HepG2 (cell line): Measurements from ENCODE around the gene PTPRM. TPM values are rescaled to one million over a fixed set of nuclear protein-coding genes. Genes with fewer than 3 reads are reported as not detected.

Source experiments
- CEBPB ChIP-seq: IDR thresholded peaks from 2 replicates; pipeline ENCODE4 v1.6.1; 2011; ENCODE audit warnings: low read depth, low read length, improper control_type of control experiment, borderline replicate concordance
- DMAP1 ChIP-seq: IDR thresholded peaks from 2 replicates; pipeline ENCODE4 v1.6.1; 2016
- FOSL2 ChIP-seq: sonication (generic); formaldehyde crosslinking; IDR thresholded peaks from 2 replicates; pipeline ENCODE4 v1.4.0; 2020; ENCODE audit warnings: missing genetic modification reagents
- FOXK1 ChIP-seq: sonication (generic); formaldehyde crosslinking; IDR thresholded peaks from 2 replicates; pipeline ENCODE4 v1.4.0; 2020; ENCODE audit warnings: low read depth, missing genetic modification reagents, borderline replicate concordance
- FOXP4 ChIP-seq: sonication (generic); formaldehyde crosslinking; IDR thresholded peaks from 2 replicates; pipeline ENCODE4 v1.4.0; 2020; ENCODE audit warnings: missing genetic modification reagents
- GABPA ChIP-seq, 2 experiments: IDR thresholded peaks; 2 replicates each; pipeline ENCODE4 v1.6.1; 2011 to 2016; ENCODE audit warnings: low read depth in 2 of 2, low read length in 1 of 2, missing biosample characterization in 1 of 2, missing genetic modification characterization in 1 of 2
- HOMEZ ChIP-seq: IDR thresholded peaks from 2 replicates; pipeline ENCODE4 v1.6.1; 2016; ENCODE audit warnings: low read depth
- ISL2 ChIP-seq: sonication (generic); formaldehyde crosslinking; IDR thresholded peaks from 2 replicates; pipeline ENCODE4 v1.5.0; 2020; ENCODE audit warnings: missing genetic modification reagents
- MAFG ChIP-seq: sonication (generic); formaldehyde crosslinking; IDR thresholded peaks from 2 replicates; pipeline ENCODE4 v1.5.1; 2020; ENCODE audit warnings: mild to moderate bottlenecking, missing genetic modification reagents
- NCOR1 ChIP-seq: fragments of 200-600 bp; sonication (generic); IDR thresholded peaks from 2 replicates; pipeline ENCODE4 v1.7.0; 2017; ENCODE audit warnings: antibody characterized with exemption, low read length, borderline replicate concordance
- NR2F6 ChIP-seq, 2 experiments: IDR thresholded peaks; 2 replicates each; pipeline ENCODE4 v1.6.1; 2016; ENCODE audit warnings: antibody characterized with exemption in 1 of 2, mild to moderate bottlenecking in 1 of 2
- ONECUT2 ChIP-seq: sonication (generic); formaldehyde crosslinking; IDR thresholded peaks from 2 replicates; pipeline ENCODE4 v1.4.0; 2020; ENCODE audit warnings: missing genetic modification reagents
- PHF5A ChIP-seq: IDR thresholded peaks from one replicate; pipeline ENCODE4 v1.6.1; 2018; ENCODE audit warnings: low read depth, missing genetic modification reagents; ENCODE audit not compliant: unreplicated experiment
- RCOR2 ChIP-seq: IDR thresholded peaks from 2 replicates; pipeline ENCODE4 v1.6.1; 2016; ENCODE audit warnings: missing biosample characterization, missing genetic modification reagents
- SKI ChIP-seq: fragments of 450-650 bp; IDR thresholded peaks from one replicate; pipeline ENCODE4 v1.6.1; 2018; ENCODE audit warnings: mild to moderate bottlenecking; ENCODE audit not compliant: partially characterized antibody
- SOX5 ChIP-seq: IDR thresholded peaks from 2 replicates; pipeline ENCODE4 v1.6.1; 2016; ENCODE audit warnings: borderline replicate concordance
- SOX6 ChIP-seq, 2 experiments: fragments of 450-650 bp in 1 of 2; sonication (generic) in 1 of 2; formaldehyde crosslinking in 1 of 2; IDR thresholded peaks; 2 replicates each; pipeline versions ENCODE4 v1.4.0 to v1.6.1; 2017 to 2020; ENCODE audit warnings: antibody characterized with exemption in 1 of 2, mild to moderate bottlenecking in 1 of 2, missing genetic modification reagents in 1 of 2
- TFAP4 ChIP-seq: sonication (generic); IDR thresholded peaks from 2 replicates; pipeline ENCODE4 v1.6.1; 2016; ENCODE audit warnings: low read depth, borderline replicate concordance
- THAP11 ChIP-seq: IDR thresholded peaks from 2 replicates; pipeline ENCODE4 v1.6.1; 2016; ENCODE audit warnings: missing biosample characterization, missing genetic modification reagents
- ZBTB7A ChIP-seq: sonication (generic); formaldehyde crosslinking; IDR thresholded peaks from 2 replicates; pipeline ENCODE4 v1.8.0; 2022; ENCODE audit warnings: mild to moderate bottlenecking, missing genetic modification reagents
- ZNF12 ChIP-seq: sonication (generic); formaldehyde crosslinking; IDR thresholded peaks from 2 replicates; pipeline ENCODE4 v1.5.0; 2020; ENCODE audit warnings: missing genetic modification reagents
- ZNF281 ChIP-seq: sonication (generic); formaldehyde crosslinking; IDR thresholded peaks from 2 replicates; pipeline ENCODE4 v1.4.0; 2020; ENCODE audit warnings: missing genetic modification reagents, borderline replicate concordance
- ZNF331 ChIP-seq: sonication (generic); formaldehyde crosslinking; IDR thresholded peaks from 2 replicates; pipeline ENCODE4 v1.4.0; 2020; ENCODE audit warnings: missing genetic modification reagents
- ZNF670 ChIP-seq: sonication (generic); formaldehyde crosslinking; IDR thresholded peaks from 2 replicates; pipeline ENCODE4 v1.8.0; 2022; ENCODE audit warnings: mild to moderate bottlenecking, missing genetic modification reagents, borderline replicate concordance
- ZNF788 ChIP-seq: sonication (generic); formaldehyde crosslinking; IDR thresholded peaks from 2 replicates; pipeline ENCODE4 v1.5.0; 2020; ENCODE audit warnings: mild to moderate bottlenecking, missing genetic modification reagents, borderline replicate concordance
- polyA plus RNA-seq, 8 experiments: library from polyadenylated mRNA; depleted of rRNA in 3 of 8; stranded (reverse) in 7 of 8; unstranded in 1 of 8; fragments of >200 nt; fragmentation: Illumina TruSeq in 4 of 8; extraction: Trizol in 4 of 8; gene quantifications; 2 replicates each; pipeline versions ENCODE4 v1.2.1 to v1.2.3, GENCODE V29; 2011 to 2016; ENCODE audit warnings: low read depth in 4 of 8, missing spikeins in 1 of 8, mixed read lengths in 1 of 8; ENCODE audit not compliant: insufficient read depth in 1 of 8
- total RNA-seq, 5 experiments: library from RNA; depleted of rRNA; stranded (reverse); fragments of >200 nt; fragmentation: Illumina TruSeq; extraction: Trizol; gene quantifications; 2 replicates each; pipeline ENCODE4 v1.2.3, GENCODE V29; 2016; ENCODE audit warnings: low read depth in 1 of 5

PTPRM gene
- total and polyA plus RNA-seq, 2 of the 13 experiments (the other 11 are each of a cell fraction or from before 2014, with no cell fraction given): 12.6 to 108 TPM

GRCh38 chr18:7657937-7658336 lies 90.8 kb downstream of the PTPRM start (continued):
- TF ChIP-seq RCOR2 (CRISPR knock-in tag) (0 out of 2 replicates have a peak, but pooled peaks have one; percentile 37), PHF5A (CRISPR knock-in tag) (no peak), SOX6 (IDR thresholded peaks at IDR 0.05) (no peak), SOX6 (CRISPR knock-in tag; IDR thresholded peaks at IDR 0.05) (peak; percentile 58; the same call in 1 of the 2 replicates), NR2F6 (IDR thresholded peaks at IDR 0.05) (no peak; the same call in 1 of the 2 replicates), NR2F6 (CRISPR knock-in tag; IDR thresholded peaks at IDR 0.05) (peak; percentile 73), ONECUT2 (no peak), SOX5 (CRISPR knock-in tag) (peak; percentile 56; the same call in 1 of the 2 replicates), ZBTB7A (CRISPR knock-in tag) (no peak), ISL2 (CRISPR knock-in tag) (0 out of 2 replicates have a peak, but pooled peaks have one; percentile 41), NCOR1 (peak; percentile 25; the same call in 1 of the 2 replicates), HOMEZ (CRISPR knock-in tag) (peak; percentile 40; the same call in 1 of the 2 replicates), DMAP1 (CRISPR knock-in tag) (no peak), CEBPB (peak; percentile 86), ZNF12 (peak; percentile 49; the same call in 1 of the 2 replicates), FOXK1 (CRISPR knock-in tag) (peak; percentile 35; the same call in 1 of the 2 replicates), FOXP4 (CRISPR knock-in tag) (peak; percentile 70), MAFG (CRISPR knock-in tag) (no peak), SKI (peak; percentile 22), ZNF670 (CRISPR knock-in tag) (no peak), ZNF281 (CRISPR knock-in tag) (peak; percentile 27; the same call in 1 of the 2 replicates), ZNF331 (CRISPR knock-in tag) (peak; percentile 42; the same call in 1 of the 2 replicates), ZNF788 (CRISPR knock-in tag) (no peak), GABPA (IDR thresholded peaks at IDR 0.05; ENCODE audit: low read depth, low read length) (no peak), GABPA (CRISPR knock-in tag; IDR thresholded peaks at IDR 0.05; ENCODE audit: low read depth) (no peak), THAP11 (CRISPR knock-in tag) (no peak), TFAP4 (peak; percentile 75; the same call in 1 of the 2 replicates), FOSL2 (0 out of 2 replicates have a peak, but pooled peaks have one; percentile 19)
